K562 (cell line): ENCODE data around the gene WDR20. TPM values are rescaled to one million over a fixed set of nuclear protein-coding genes. Genes with fewer than 3 reads are reported as not detected.

Source experiments
- ATAC-seq: fragments of 200-7000 bp; cut with Tn5 transposase; 3 replicates; pipeline ENCODE4 v1.9.1; 2020; ENCODE audit warnings: moderate library complexity
- BruUV-seq: library from RNA; stranded (reverse); fragments of 400-500 nt; replicated peaks from 2 replicates; lab custom pipeline; 2021; lab: Mats Ljungman, UMichigan
- CTCF ChIA-PET: fragments of 300-600 bp; formaldehyde crosslinking; extraction: SDS; loops from one replicate; lab custom pipeline; 2021; ENCODE audit warnings: low intra/inter-chr PET ratio; lab: Yijun Ruan, JAX
- POLR2A ChIA-PET: fragments of 300-600, 350-650 bp; sonication (Branson Sonifier 250); formaldehyde crosslinking; extraction: SDS; loops from one replicate; lab custom pipeline; 2021; ENCODE audit warnings: antibody characterized with exemption, inconsistent platforms; lab: Yijun Ruan, JAX
- DNase-seq, 4 experiments: peaks; one replicate each; pipeline versions ENCODE4 v3.0.0 to v3.0.0-alpha.2; 2011 to 2018; ENCODE audit warnings: low spot score in 3 of 4, mixed read lengths in 3 of 4; ENCODE audit errors: extremely low read depth in 1 of 4
- FAIRE-seq: peaks from 2 replicates; lab custom pipeline; 2011; peaks lifted over from hg19 to GRCh38; lab: Jason Lieb, UNC
- H2AFZ ChIP-seq: 2 replicates; pipeline ENCODE4 v1.6.0; 2011; ENCODE audit warnings: low read depth, low read length, control low read depth, inconsistent platforms
- H3K27ac ChIP-seq: fragments of 200-600 bp; 3 replicates; pipeline ENCODE4 v1.8.0; 2011; ENCODE audit warnings: low read depth, mild to moderate bottlenecking, control low read depth, inconsistent platforms, low read length, moderate library complexity, mixed read lengths; ENCODE audit errors: extremely low read depth
- H3K27me3 ChIP-seq, 2 experiments: fragments of 300-600 bp in 1 of 2; 2 replicates in 1 of 2; 3 replicates in 1 of 2; pipeline versions ENCODE4 v1.6.0 to v1.8.0; 2011; ENCODE audit warnings: inconsistent platforms in 2 of 2, low read length in 2 of 2, mild to moderate bottlenecking in 1 of 2, mixed read lengths in 1 of 2, moderate library complexity in 1 of 2; ENCODE audit not compliant: control insufficient read depth in 2 of 2, insufficient read depth in 2 of 2
- H3K36me3 ChIP-seq: fragments of 300-600 bp; 3 replicates; pipeline ENCODE4 v1.8.0; 2011; ENCODE audit warnings: mild to moderate bottlenecking, low read length, inconsistent platforms; ENCODE audit not compliant: control insufficient read depth, insufficient read depth
- H3K4me1 ChIP-seq, 2 experiments: fragments of 200-600 bp in 1 of 2; replicated peaks in 1 of 2; 2 replicates in 1 of 2; 3 replicates in 1 of 2; pipeline versions ENCODE4 v1.5.1 to v1.8.0; 2011; ENCODE audit warnings: inconsistent platforms in 2 of 2, low read length in 2 of 2, mild to moderate bottlenecking in 1 of 2, mixed read lengths in 1 of 2, moderate library complexity in 1 of 2; ENCODE audit not compliant: control insufficient read depth in 2 of 2, insufficient read depth in 2 of 2
- H3K4me2 ChIP-seq: 2 replicates; pipeline ENCODE4 v1.6.1; 2011; ENCODE audit warnings: low read length, control low read depth, inconsistent platforms, mixed read lengths; ENCODE audit not compliant: insufficient read depth
- H3K4me3 ChIP-seq: fragments of 200-600 bp; sonication (generic), shearing (Covaris generic); 2 replicates; pipeline ENCODE4 v1.5.1; 2016; ENCODE audit warnings: control low read depth, inconsistent platforms
- H3K79me2 ChIP-seq: fragments of 200-600 bp; 3 replicates; pipeline ENCODE4 v1.8.0; 2011; ENCODE audit warnings: low read length, inconsistent platforms; ENCODE audit not compliant: control insufficient read depth, insufficient read depth
- H3K9ac ChIP-seq, 2 experiments: 2 replicates each; pipeline versions ENCODE4 v1.6.0 to v1.6.1; 2011; ENCODE audit warnings: low read depth in 2 of 2, low read length in 2 of 2, control low read depth in 1 of 2, inconsistent platforms in 1 of 2, mild to moderate bottlenecking in 1 of 2, mixed read lengths in 1 of 2; ENCODE audit not compliant: insufficient read depth in 1 of 2
- H3K9me1 ChIP-seq: one replicate; pipeline ENCODE4 v1.6.0; 2011; ENCODE audit warnings: inconsistent platforms, mild to moderate bottlenecking, low read length, moderate library complexity; ENCODE audit not compliant: control insufficient read depth, insufficient read depth
- H3K9me3 ChIP-seq: replicated peaks from 2 replicates; pipeline ENCODE4 v1.5.1; 2011; ENCODE audit warnings: low read depth, low read length, inconsistent platforms; ENCODE audit not compliant: control insufficient read depth, insufficient read depth
- H4K20me1 ChIP-seq: replicated peaks from 2 replicates; pipeline ENCODE4 v1.6.1; 2011; ENCODE audit warnings: low read length, inconsistent platforms, mixed read lengths; ENCODE audit not compliant: control insufficient read depth, insufficient read depth
- ATF1 ChIP-seq, 2 experiments: fragments of 450-650 bp in 1 of 2; IDR thresholded peaks; 2 replicates each; pipeline ENCODE4 v1.6.1; 2016; ENCODE audit warnings: missing compliant biosample characterization in 1 of 2, missing genetic modification characterization in 1 of 2
- BCOR ChIP-seq: fragments of 450-650 bp; IDR thresholded peaks from 2 replicates; pipeline ENCODE4 v1.6.1; 2016
- ESRRB ChIP-seq: fragments of 250-450 bp; sonication (Bioruptor Pico); IDR thresholded peaks from 2 replicates; pipeline ENCODE4 v1.5.0; 2020; ENCODE audit warnings: mild to moderate bottlenecking, moderate library complexity, borderline replicate concordance
- NR3C1 ChIP-seq: sonication (generic); formaldehyde crosslinking; IDR thresholded peaks from 2 replicates; pipeline ENCODE4 v1.8.1; 2022; ENCODE audit warnings: missing genetic modification reagents
- TCF3 ChIP-seq: sonication (generic); formaldehyde crosslinking; IDR thresholded peaks from 2 replicates; pipeline ENCODE4 v1.4.0; 2020; ENCODE audit warnings: mild to moderate bottlenecking, missing genetic modification reagents
- WGBS: fragments of 100-300 bp; shearing (Covaris generic); methylation state at CpG from one replicate; pipeline ENCODE4 v1.1.6; 2016; ENCODE audit warnings: low coverage, mixed read lengths; ENCODE audit not compliant: insufficient coverage; ENCODE audit errors: missing lambda C conversion rate; 5-methylcytosine and 5-hydroxymethylcytosine counted together
- in situ Hi-C: fragments of 300-500 bp; cut with MboI; formaldehyde crosslinking; loops from 4 replicates; pipeline ENCODE4 v1.15.0; 2018; ENCODE audit warnings: inconsistent platforms, mixed read lengths
- intact Hi-C: fragments of 100-400 bp; cut with micrococcal nuclease; formaldehyde crosslinking; loops from 2 replicates; pipeline ENCODE4 v1.14.2; 2022
- polyA plus RNA-seq, 8 experiments: library from polyadenylated mRNA; depleted of rRNA in 4 of 8; stranded (reverse) in 5 of 8; unstranded in 3 of 8; fragments of >200 nt; fragmentation: Nextera tagmentation in 2 of 8; fragmentation: Illumina TruSeq in 1 of 8; extraction: Ambion mirVana in 2 of 8; extraction: Trizol in 1 of 8; gene quantifications; 2 replicates each; pipeline versions ENCODE4 v1.2.1 to v1.2.3, GENCODE V29; 2011 to 2014; ENCODE audit warnings: inconsistent platforms in 1 of 8, missing spikeins in 1 of 8
- total RNA-seq, 7 experiments: library from RNA; depleted of rRNA in 6 of 7; stranded (reverse); fragments of >200 nt in 6 of 7; fragmentation: Illumina TruSeq in 2 of 7; extraction: Trizol in 2 of 7; gene quantifications; 2 replicates each; pipeline versions ENCODE4 v1.2.1 to v1.2.3, GENCODE V29; 2011 to 2021; ENCODE audit warnings: low replicate concordance in 1 of 7
- TF ChIP-seq, protein P1 (sequence below): fragments of 450-650 bp; conservative IDR thresholded peaks from 2 replicates; pipeline ENCODE4 v1.6.1; 2016; ENCODE audit warnings: missing genetic modification characterization, low read depth, mild to moderate bottlenecking, control low read depth, missing compliant biosample characterization

The WDR20 gene
- total and polyA plus RNA-seq, 9 of the 15 experiments (the other 6 are each of a cell fraction or from before 2014, with no cell fraction given) = 7.0 to 15.3 (median 11.8) TPM

DNA sequence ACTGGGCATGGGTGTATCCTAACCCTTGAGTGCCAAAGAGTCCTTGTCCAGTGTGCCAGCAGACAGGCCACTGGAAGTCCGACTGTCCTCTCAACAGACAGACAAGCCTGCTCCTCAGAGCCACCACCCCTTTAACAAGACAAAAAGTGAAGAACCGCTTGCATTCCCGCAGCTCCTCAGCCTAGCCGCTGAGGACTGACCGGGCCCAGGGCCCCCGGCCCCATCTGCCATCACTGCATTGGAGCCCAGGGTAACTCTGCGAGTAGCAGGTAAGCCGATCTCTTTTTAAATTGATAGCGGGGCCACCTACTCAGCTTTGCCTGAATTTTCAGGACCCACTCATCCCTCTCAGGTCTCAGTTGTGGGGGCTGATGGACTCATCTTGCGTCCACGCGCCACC is 96.3 kb downstream of the WDR20 start:
- H3K9me3 ChIP-seq = no peaks in the 10 kb centered on the region
- TF ChIP-seq ATF1 (CRISPR knock-in tag; IDR thresholded peaks at IDR 0.05) (no peak), ATF1 (tag; IDR thresholded peaks at IDR 0.05) (no peak), NR3C1 (CRISPR knock-in tag) (no peak), BCOR (no peak), TCF3 (CRISPR knock-in tag) (no peak), ESRRB (no peak)
- TF ChIP-seq, protein P1, sequence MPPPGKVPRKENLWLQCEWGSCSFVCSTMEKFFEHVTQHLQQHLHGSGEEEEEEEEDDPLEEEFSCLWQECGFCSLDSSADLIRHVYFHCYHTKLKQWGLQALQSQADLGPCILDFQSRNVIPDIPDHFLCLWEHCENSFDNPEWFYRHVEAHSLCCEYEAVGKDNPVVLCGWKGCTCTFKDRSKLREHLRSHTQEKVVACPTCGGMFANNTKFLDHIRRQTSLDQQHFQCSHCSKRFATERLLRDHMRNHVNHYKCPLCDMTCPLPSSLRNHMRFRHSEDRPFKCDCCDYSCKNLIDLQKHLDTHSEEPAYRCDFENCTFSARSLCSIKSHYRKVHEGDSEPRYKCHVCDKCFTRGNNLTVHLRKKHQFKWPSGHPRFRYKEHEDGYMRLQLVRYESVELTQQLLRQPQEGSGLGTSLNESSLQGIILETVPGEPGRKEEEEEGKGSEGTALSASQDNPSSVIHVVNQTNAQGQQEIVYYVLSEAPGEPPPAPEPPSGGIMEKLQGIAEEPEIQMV = no peak
- TF ChIP-seq, all 486 proteins: peak for 0

More for the DNA sequence above, 96.3 kb downstream of the WDR20 start:
- Histone ChIP-seq H3K27ac (no peak overlapping the region), H3K4me1 (peaks cover 4 to 12% of the 10 kb centered on the region in 2 experiments; a peak in 3 of 5 replicates), H3K9me1 (no peaks in the 10 kb centered on the region), H3K79me2 (no peaks in the 10 kb centered on the region), H4K20me1 (no peaks in the 10 kb centered on the region), H3K36me3 (no peaks in the 10 kb centered on the region), H3K9ac (no peak overlapping the region), H2AFZ (no peak overlapping the region), H3K4me2 (no peak overlapping the region), H3K27me3 (no peaks in the 10 kb centered on the region), H3K4me3 (no peak overlapping the region)
- in situ Hi-C loops = loop anchor here (5.0 kb wide), 1 partner anchor 76 kb away; no protein-coding TSS in a partner anchor
- WGBS = 73% methylated on average over 10 of the region's 12 CpGs
- FAIRE-seq = no peak
- no peak for ATAC-seq
- ChIA-PET POLR2A (no interaction called here), CTCF (interaction anchor here (0.6 to 2.4 kb wide), 2 partner anchors 78 to 287 kb away, joined by 5 to 15 read pairs; no protein-coding TSS in a partner anchor)
- intact Hi-C loops = loop anchor here (10.0 kb wide), 1 partner anchor 199 kb away; no protein-coding TSS in a partner anchor
- no peak for DNase-seq
- BruUV-seq = no TSS peak
